CD4-positive, alpha-beta T cell (primary cell): Measurements from ENCODE around the gene UBR3. TPM values are rescaled to one million over a fixed set of nuclear protein-coding genes. Genes with fewer than 3 reads are reported as not detected.

ENCODE experiments used
- ATAC-seq: fragments of 200-7000 bp; cut with Tn5 transposase; one replicate; pipeline ENCODE4 v1.10.0; 2022; ENCODE audit warnings: mild to moderate bottlenecking; ENCODE audit not compliant: poor library complexity
- CTCF ChIA-PET: fragments of 350-600 bp; sonication (Branson Sonifier 250); formaldehyde crosslinking; loops from one replicate; lab custom pipeline; 2021; ENCODE audit warnings: antibody characterized with exemption, inconsistent platforms; lab: Charles Lee
- POLR2A ChIA-PET: fragments of 350-600 bp; sonication (Branson Sonifier 250); formaldehyde crosslinking; loops from one replicate; lab custom pipeline; 2021; ENCODE audit warnings: antibody characterized with exemption, inconsistent platforms; lab: Charles Lee
- DNase-seq, 14 experiments: peaks; one replicate each; pipeline ENCODE4 v3.0.0-alpha.2; 2013 to 2020; ENCODE audit warnings: mixed read lengths in 2 of 14
- H3K27ac ChIP-seq, 2 donors: one replicate each; pipeline versions ENCODE4 v1.5.1 to v1.7.0; 2013; ENCODE audit warnings: low read length in 2 of 2, low read depth in 1 of 2, mild to moderate bottlenecking in 1 of 2
- H3K27me3 ChIP-seq, 2 experiments: 1 replicate in 1 of 2; 2 replicates in 1 of 2; pipeline versions ENCODE4 v1.6.1 to v1.7.0; 2013; ENCODE audit warnings: low read length in 2 of 2, control low read depth in 1 of 2, mild to moderate bottlenecking in 1 of 2, moderate library complexity in 1 of 2; ENCODE audit not compliant: insufficient read depth in 2 of 2, control insufficient read depth in 1 of 2
- H3K36me3 ChIP-seq: one replicate; pipeline ENCODE4 v1.6.1; 2013; ENCODE audit warnings: low read length, control low read depth; ENCODE audit not compliant: insufficient read depth
- H3K4me1 ChIP-seq: one replicate; pipeline ENCODE4 v1.6.1; 2013; ENCODE audit warnings: low read length, control low read depth; ENCODE audit not compliant: insufficient read depth
- H3K4me3 ChIP-seq: one replicate; pipeline ENCODE4 v1.5.1; 2013; ENCODE audit warnings: mild to moderate bottlenecking, low read length, moderate library complexity
- H3K9me3 ChIP-seq, 2 experiments: 1 replicate in 1 of 2; 2 replicates in 1 of 2; pipeline versions ENCODE4 v1.6.1 to v1.7.0; 2013; ENCODE audit warnings: low read length in 2 of 2, mild to moderate bottlenecking in 2 of 2, control low read depth in 1 of 2, moderate library complexity in 1 of 2; ENCODE audit not compliant: control insufficient read depth in 1 of 2, insufficient read depth in 1 of 2
- H3K27ac Mint-ChIP-seq: one replicate; pipeline ENCODE4 v1.8.0; 2020; ENCODE audit warnings: mixed read lengths
- H3K27me3 Mint-ChIP-seq: one replicate; pipeline ENCODE4 v1.8.0; 2021; ENCODE audit warnings: mixed read lengths
- H3K36me3 Mint-ChIP-seq: one replicate; pipeline ENCODE4 v1.8.0; 2021; ENCODE audit warnings: low read depth, mixed read lengths
- H3K4me1 Mint-ChIP-seq: one replicate; pipeline ENCODE4 v1.8.0; 2021; ENCODE audit warnings: low read depth, mixed read lengths
- H3K4me3 Mint-ChIP-seq: one replicate; pipeline ENCODE4 v1.8.0; 2020; ENCODE audit warnings: mild to moderate bottlenecking, mixed read lengths
- H3K9me3 Mint-ChIP-seq: one replicate; pipeline ENCODE4 v1.8.0; 2020; ENCODE audit warnings: mixed read lengths
- CTCF ChIP-seq: fragments of 200-600 bp; IDR thresholded peaks from one replicate; pipeline ENCODE4 v1.8.0; 2022; ENCODE audit warnings: antibody characterized with exemption, mild to moderate bottlenecking
- intact Hi-C, 2 experiments: fragments of 100-400 bp; cut with DNase I in 1 of 2; cut with micrococcal nuclease in 1 of 2; formaldehyde crosslinking; loops; one replicate each; pipeline versions ENCODE4 v1.15.1 to v1.9.0; 2023 to 2025; cut with DNase I, micrococcal nuclease
- total RNA-seq, 174 experiments: library from RNA in 2 of 174; stranded (reverse) in 2 of 174; gene quantifications; one replicate each; pipeline ENCODE4 v1.2.3 and lab custom pipeline; 2021 to 2026

UBR3 gene
- total RNA-seq, 2 experiments from 2014 or later: 32.1 to 35.2 TPM

- Mint-ChIP-seq H3K27me3 (no peaks in the 10 kb centered on the region), H3K36me3 (peaks cover 63% of the 10 kb centered on the region), H3K4me3 (no peak overlapping the region), H3K4me1 (no peaks in the 10 kb centered on the region), H3K9me3 (no peaks in the 10 kb centered on the region), H3K27ac (no peak overlapping the region)
- Histone ChIP-seq H3K4me1 (no peaks in the 10 kb centered on the region), H3K27me3 (no peaks in the 10 kb centered on the region), H3K27ac (no peak overlapping the region), H3K4me3 (no peak overlapping the region), H3K9me3 (no peaks in the 10 kb centered on the region), H3K36me3 (peaks cover 9% of the 10 kb centered on the region)
- ChIA-PET POLR2A (no interaction called here), CTCF (no interaction called here)
- intact Hi-C loops: no loop called here
- no peak for TF ChIP-seq CTCF
- DNase-seq (no peak), ATAC-seq (no peak)
Observed at GRCh38 chr2:170047331-170048065, 220.2 kb downstream of the UBR3 start.

GRCh38 chr2:170052151-170052550, 224.9 kb downstream of the UBR3 start:
- CTCF ChIA-PET: no interaction called here
- no peak for DNase-seq
- H3K27me3 ChIP-seq: no peaks in the 10 kb centered on the region
- H3K4me1 ChIP-seq: no peaks in the 10 kb centered on the region
- no peak overlapping the region for H3K4me3 ChIP-seq
- no peak for TF ChIP-seq CTCF
- H3K36me3 Mint-ChIP-seq: peaks cover 78% of the 10 kb centered on the region
- H3K27me3 Mint-ChIP-seq: no peaks in the 10 kb centered on the region
- no peak overlapping the region for H3K27ac ChIP-seq
- H3K36me3 ChIP-seq: peaks cover 15% of the 10 kb centered on the region
- H3K9me3 Mint-ChIP-seq: no peaks in the 10 kb centered on the region
- H3K9me3 ChIP-seq: no peaks in the 10 kb centered on the region
- H3K4me1 Mint-ChIP-seq: no peaks in the 10 kb centered on the region
- H3K27ac Mint-ChIP-seq: no peak overlapping the region
- POLR2A ChIA-PET: no interaction called here
- H3K4me3 Mint-ChIP-seq: no peak overlapping the region
- intact Hi-C loops: no loop called here
- ATAC-seq: no peak

- no peak overlapping the region for H3K27ac ChIP-seq
- H3K9me3 ChIP-seq: no peaks in the 10 kb centered on the region
- DNase-seq (no peak), ATAC-seq (no peak)
- H3K4me3 ChIP-seq: no peak overlapping the region
- no peaks in the 10 kb centered on the region for H3K4me1 ChIP-seq
- H3K4me1 Mint-ChIP-seq: no peaks in the 10 kb centered on the region
- H3K4me3 Mint-ChIP-seq: no peak overlapping the region
- ChIA-PET CTCF (no interaction called here), POLR2A (no interaction called here)
- peaks cover 81% of the 10 kb centered on the region for H3K36me3 Mint-ChIP-seq
- no peak overlapping the region for H3K27ac Mint-ChIP-seq
- no peaks in the 10 kb centered on the region for H3K27me3 ChIP-seq
- no peak for TF ChIP-seq CTCF
- peaks cover 20% of the 10 kb centered on the region for H3K36me3 ChIP-seq
- H3K27me3 Mint-ChIP-seq: no peaks in the 10 kb centered on the region
- intact Hi-C loops: no loop called here
- H3K9me3 Mint-ChIP-seq: no peaks in the 10 kb centered on the region
Observed at GRCh38 chr2:170054997-170055396, 227.7 kb downstream of the UBR3 start.
